IMR-90 (cell line): ENCODE data around the gene RGL1.

ENCODE experiments used
- BHLHE40 ChIP-seq: fragments of 150-350 bp; IDR thresholded peaks from 2 replicates; pipeline ENCODE4 v1.6.1; 2016; ENCODE audit warnings: mild to moderate bottlenecking, low read depth, low read length
- CEBPB ChIP-seq: IDR thresholded peaks from 2 replicates; pipeline ENCODE4 v1.6.1; 2012; ENCODE audit warnings: low read depth, low read length, improper control_type of control experiment
- CTCF ChIP-seq: conservative IDR thresholded peaks from 2 replicates; pipeline ENCODE4 v1.5.1; 2012; ENCODE audit warnings: mild to moderate bottlenecking, low read depth, low read length, improper control_type of control experiment
- FOS ChIP-seq: fragments of 150-350 bp; IDR thresholded peaks from 2 replicates; pipeline ENCODE4 v1.6.1; 2016; ENCODE audit warnings: low read depth, low read length
- POLR2A ChIP-seq: IDR thresholded peaks from 2 replicates; pipeline ENCODE4 v1.6.1; 2012; ENCODE audit warnings: mild to moderate bottlenecking, low read depth, low read length
- RAD21 ChIP-seq: IDR thresholded peaks from 2 replicates; pipeline ENCODE4 v1.6.1; 2012; ENCODE audit warnings: low read length, improper control_type of control experiment

GRCh38 chr1:183892351-183892793 is 87.5 kb downstream of the RGL1 start:
- TF ChIP-seq CTCF (no peak), RAD21 (no peak), FOS (no peak), POLR2A (no peak), BHLHE40 (no peak), CEBPB (0 out of 2 replicates have a peak, but pooled peaks have one; percentile 6)
